NCI-H187 treated with DMSO at 0.1 percent for 48 hours (cell line): ENCODE data around the gene LZIC.

Experiments
- DNase-seq: peaks from one replicate; lab custom pipeline; 2025; lab: John Stamatoyannopoulos, UW

Gene LZIC

GRCh38 chr1:9886092-9886742, 57.0 kb downstream of the LZIC start:
- no peak for DNase-seq

- DNase-seq, result no peak
Observed at GRCh38 chr1:9884805-9885204, 58.4 kb downstream of the LZIC start.

GRCh38 chr1:9883585-9884449, 59.4 kb downstream of the LZIC start:
- DNase-seq, result no peak

GRCh38 chr1:9882945-9883303, 60.3 kb downstream of the LZIC start:
- no peak for DNase-seq

- DNase-seq, result no peak
Observed at GRCh38 chr1:9882296-9882944, 60.8 kb downstream of the LZIC start.

GRCh38 chr1:9881838-9882249, 61.3 kb downstream of the LZIC start:
- no peak for DNase-seq
